H1 (cell line): Measurements from ENCODE around the gene PTPRT. TPM values are rescaled to one million over a fixed set of nuclear protein-coding genes. Genes with fewer than 3 reads are reported as not detected.

Experiments used
- CTCF ChIA-PET: fragments of 300-600 bp; sonication (Branson Sonifier 250); formaldehyde crosslinking; loops from one replicate; lab custom pipeline; 2021; ENCODE audit not compliant: partially characterized antibody; lab: Charles Lee
- POLR2A ChIA-PET: fragments of 300-600 bp; sonication (Branson Sonifier 250); formaldehyde crosslinking; loops from one replicate; lab custom pipeline; 2021; ENCODE audit warnings: inconsistent platforms; ENCODE audit not compliant: partially characterized antibody; lab: Charles Lee
- DNase-seq, 2 experiments: peaks; one replicate each; pipeline versions ENCODE4 v3.0.0 to v3.0.0-alpha.2; 2010 to 2022; ENCODE audit warnings: low spot score in 2 of 2, low read depth in 1 of 2, mixed read lengths in 1 of 2
- FAIRE-seq: peaks from 2 replicates; lab custom pipeline; 2011; peaks lifted over from hg19 to GRCh38; lab: Jason Lieb, UNC
- H2AFZ ChIP-seq: 2 replicates; pipeline ENCODE4 v1.8.1; 2012; ENCODE audit warnings: low read length, inconsistent platforms
- H2AK5ac ChIP-seq: 2 replicates; pipeline ENCODE4 v1.6.1; 2013; ENCODE audit warnings: low read depth, low read length
- H2BK120ac ChIP-seq: replicated peaks from 2 replicates; pipeline ENCODE3; 2013; ENCODE audit warnings: low read depth, low read length, inconsistent platforms
- H2BK12ac ChIP-seq: 2 replicates; pipeline ENCODE4 v1.6.1; 2013; ENCODE audit warnings: low read depth, low read length
- H2BK15ac ChIP-seq: 2 replicates; pipeline ENCODE4 v1.6.1; 2013; ENCODE audit warnings: low read length
- H2BK20ac ChIP-seq: 2 replicates; pipeline ENCODE4 v1.6.1; 2013; ENCODE audit warnings: low read length
- H2BK5ac ChIP-seq: 2 replicates; pipeline ENCODE4 v1.6.1; 2013; ENCODE audit warnings: low read depth, low read length
- H3K14ac ChIP-seq: 2 replicates; pipeline ENCODE4 v1.6.1; 2013; ENCODE audit warnings: inconsistent platforms; ENCODE audit not compliant: insufficient read length
- H3K18ac ChIP-seq: 2 replicates; pipeline ENCODE4 v1.6.1; 2013; ENCODE audit warnings: low read length; ENCODE audit errors: extremely low read depth
- H3K23ac ChIP-seq: 2 replicates; pipeline ENCODE4 v1.6.1; 2013; ENCODE audit warnings: inconsistent platforms; ENCODE audit not compliant: insufficient read length
- H3K23me2 ChIP-seq: 2 replicates; pipeline ENCODE4 v1.6.1; 2013; ENCODE audit warnings: low read depth, low read length
- H3K27ac ChIP-seq: 2 replicates; pipeline ENCODE4 v1.6.1; 2011; ENCODE audit warnings: low read depth, low read length, inconsistent platforms
- H3K27me3 ChIP-seq, 4 experiments: replicated peaks in 1 of 4; 1 replicate in 1 of 4; 2 replicates in 3 of 4; pipeline versions ENCODE4 v1.6.1 to v1.8.1; 2011 to 2013; ENCODE audit warnings: low read length in 3 of 4, mild to moderate bottlenecking in 3 of 4, inconsistent platforms in 2 of 4, mixed read lengths in 2 of 4, moderate library complexity in 1 of 4; ENCODE audit not compliant: control insufficient read depth in 3 of 4, insufficient read depth in 3 of 4; ENCODE audit errors: extremely low read depth in 1 of 4
- H3K36me3 ChIP-seq, 4 experiments: 2 replicates each; pipeline versions ENCODE4 v1.6.1 to v1.8.1; 2011 to 2013; ENCODE audit warnings: mild to moderate bottlenecking in 4 of 4, low read length in 3 of 4, moderate library complexity in 2 of 4, control low read depth in 1 of 4, inconsistent platforms in 1 of 4; ENCODE audit not compliant: insufficient read depth in 4 of 4, control insufficient read depth in 2 of 4
- H3K4ac ChIP-seq: replicated peaks from 2 replicates; pipeline ENCODE3; 2013; ENCODE audit warnings: low read length, low read depth, mixed read lengths, inconsistent platforms; ENCODE audit not compliant: insufficient read length
- H3K4me1 ChIP-seq, 4 experiments: replicated peaks in 1 of 4; 1 replicate in 1 of 4; 2 replicates in 3 of 4; pipeline versions ENCODE4 v1.6.1 to v1.8.1; 2011 to 2013; ENCODE audit warnings: low read length in 3 of 4, inconsistent platforms in 2 of 4, mixed read lengths in 1 of 4; ENCODE audit not compliant: insufficient read depth in 4 of 4, control insufficient read depth in 3 of 4
- H3K4me2 ChIP-seq, 2 experiments: 2 replicates each; pipeline versions ENCODE4 v1.6.1 to v1.8.1; 2011 to 2013; ENCODE audit warnings: low read depth in 2 of 2, low read length in 2 of 2, control low read depth in 1 of 2, inconsistent platforms in 1 of 2, mild to moderate bottlenecking in 1 of 2; ENCODE audit not compliant: insufficient read depth in 1 of 2
- H3K4me3 ChIP-seq, 4 experiments: fragments of 200-600, 300-600 bp in 1 of 4; sonication (generic), shearing (Covaris generic), sonication (Bioruptor Twin) in 1 of 4; 2 replicates each; pipeline versions ENCODE4 v1.5.1 to v1.8.1; 2011 to 2016; ENCODE audit warnings: low read length in 4 of 4, low read depth in 3 of 4, control low read depth in 2 of 4, inconsistent platforms in 2 of 4, mild to moderate bottlenecking in 2 of 4, mixed read lengths in 1 of 4, moderate library complexity in 1 of 4; ENCODE audit not compliant: insufficient read depth in 2 of 4; ENCODE audit errors: extremely low read depth in 1 of 4
- H3K56ac ChIP-seq: replicated peaks from 2 replicates; pipeline ENCODE3; 2013; ENCODE audit warnings: low read depth, mild to moderate bottlenecking, mixed read lengths, low read length, inconsistent platforms; ENCODE audit not compliant: insufficient read length
- H3K79me1 ChIP-seq: 2 replicates; pipeline ENCODE4 v1.6.1; 2013; ENCODE audit warnings: low read depth, low read length, control low read depth
- H3K79me2 ChIP-seq, 2 experiments: 2 replicates each; pipeline versions ENCODE4 v1.6.1 to v1.8.1; 2012 to 2013; ENCODE audit warnings: low read length in 2 of 2, mild to moderate bottlenecking in 2 of 2, inconsistent platforms in 1 of 2; ENCODE audit not compliant: insufficient read depth in 2 of 2, control insufficient read depth in 1 of 2
- H3K9ac ChIP-seq, 4 experiments: replicated peaks in 1 of 4; 1 replicate in 1 of 4; 2 replicates in 3 of 4; pipeline versions ENCODE4 v1.6.1 to v1.8.1; 2011 to 2013; ENCODE audit warnings: low read depth in 3 of 4, low read length in 3 of 4, control low read depth in 2 of 4, mild to moderate bottlenecking in 2 of 4, moderate library complexity in 2 of 4, inconsistent platforms in 1 of 4; ENCODE audit errors: extremely low read depth in 1 of 4
- H3K9me3 ChIP-seq, 2 experiments: 2 replicates each; pipeline versions ENCODE4 v1.6.1 to v1.8.1; 2012 to 2013; ENCODE audit warnings: mild to moderate bottlenecking in 2 of 2, moderate library complexity in 2 of 2, control low read depth in 1 of 2, inconsistent platforms in 1 of 2, low read depth in 1 of 2, low read length in 1 of 2, mixed read lengths in 1 of 2; ENCODE audit not compliant: insufficient read depth in 2 of 2
- H4K20me1 ChIP-seq, 2 experiments: replicated peaks in 1 of 2; 2 replicates each; pipeline versions ENCODE3 to v1.8.1; 2011 to 2013; ENCODE audit warnings: inconsistent platforms in 2 of 2, low read length in 2 of 2, mild to moderate bottlenecking in 1 of 2; ENCODE audit not compliant: insufficient read depth in 2 of 2, control insufficient read depth in 1 of 2
- H4K5ac ChIP-seq: 2 replicates; pipeline ENCODE4 v1.6.1; 2013; ENCODE audit warnings: low read length, low read depth, mixed read lengths, inconsistent platforms; ENCODE audit not compliant: insufficient read length
- H4K8ac ChIP-seq: 2 replicates; pipeline ENCODE4 v1.8.0; 2013; ENCODE audit warnings: mild to moderate bottlenecking, moderate library complexity, low read length, inconsistent platforms; ENCODE audit not compliant: insufficient read depth; ENCODE audit errors: extremely low read depth
- H4K91ac ChIP-seq: replicated peaks from 2 replicates; pipeline ENCODE3; 2013; ENCODE audit warnings: low read length, mixed read lengths, inconsistent platforms; ENCODE audit not compliant: insufficient read length
- KDM1A ChIP-seq: fragments of 200-600, 300-600 bp; sonication (generic); IDR thresholded peaks from 2 replicates; pipeline ENCODE4 v1.7.1; 2016; ENCODE audit warnings: mild to moderate bottlenecking, low read length, borderline replicate concordance
- WGBS, 2 experiments: shearing (Covaris generic) in 1 of 2; methylation state at CpG; one replicate each; pipeline versions ENCODE4 v1.1.6 to v1.1.7; 2013 to 2015; ENCODE audit warnings: low lambda C conversion rate in 2 of 2, mixed read lengths in 2 of 2, inconsistent platforms in 1 of 2, low coverage in 1 of 2, missing lambda C conversion rate in 1 of 2; ENCODE audit not compliant: insufficient replicate concordance in 2 of 2, insufficient coverage in 1 of 2, insufficient read length in 1 of 2; ENCODE audit errors: extremely low coverage in 1 of 2, missing lambda C conversion rate in 1 of 2; 5-methylcytosine and 5-hydroxymethylcytosine counted together
- polyA plus RNA-seq, 7 experiments: library from polyadenylated mRNA; depleted of rRNA in 3 of 7; stranded (reverse) in 5 of 7; unstranded in 2 of 7; fragments of >200 nt in 5 of 7; fragments of 200-250 nt in 2 of 7; gene quantifications; 1 replicate in 5 of 7; 2 replicates in 1 of 7; 4 replicates in 1 of 7; pipeline versions ENCODE4 v1.2.1 to v1.2.3, GENCODE V29; 2011 to 2013; ENCODE audit warnings: missing spikeins in 2 of 7, mixed read lengths in 2 of 7
- total RNA-seq: library from RNA; stranded (reverse); fragmentation: NEBNext Ultra II Directional; extraction: Animal tissue kit (Norgen Biotek cat#: 25700); gene quantifications from 2 replicates; pipeline ENCODE4 v1.2.1, GENCODE V29; 2021

The PTPRT gene
- total and polyA plus RNA-seq, 2 of the 8 experiments (the other 6 are each of a cell fraction or from before 2014, with no cell fraction given), result 0.33 to 1.8 TPM

DNA sequence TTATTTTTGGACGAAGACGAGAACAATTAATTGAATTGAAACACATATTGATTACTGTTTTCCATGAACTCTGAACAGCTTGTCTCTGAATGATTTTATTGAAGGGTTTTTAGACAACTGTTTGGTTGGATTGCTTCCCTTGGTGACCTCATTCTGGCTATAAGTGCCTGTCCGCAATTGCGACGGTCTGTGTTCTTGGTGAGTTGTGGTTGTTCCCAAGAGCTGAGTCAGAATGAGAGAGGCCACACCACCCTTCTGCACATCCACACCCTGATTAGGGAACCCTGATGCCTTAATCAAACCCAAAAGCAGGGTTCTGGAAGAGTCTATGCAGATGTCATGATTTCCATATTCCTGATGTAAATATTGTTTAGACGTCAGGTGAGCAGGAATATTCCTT lies 747.0 kb downstream of the PTPRT start:
- Histone ChIP-seq H2BK15ac (no peak overlapping the region), H3K9me3 (no peaks in the 10 kb centered on the region), H2BK5ac (no peak overlapping the region), H3K23me2 (no peaks in the 10 kb centered on the region), H3K4me2 (no peak overlapping the region), H3K4me1 (peaks cover 0 to 4% (median 3%) of the 10 kb centered on the region in 4 experiments; a peak in 4 of 7 replicates), H3K56ac (no peak overlapping the region), H3K18ac (no peak overlapping the region), H3K4me3 (no peak overlapping the region), H3K27me3 (no peaks in the 10 kb centered on the region), H3K79me2 (no peaks in the 10 kb centered on the region), H3K79me1 (no peaks in the 10 kb centered on the region), H3K14ac (no peak overlapping the region), H3K23ac (no peak overlapping the region), H3K9ac (no peak overlapping the region), H2AK5ac (no peak overlapping the region), H3K27ac (no peak overlapping the region), H4K8ac (no peak overlapping the region), H4K91ac (no peak overlapping the region), H2BK120ac (no peak overlapping the region), H2BK12ac (no peak overlapping the region), H3K4ac (no peak overlapping the region), H4K20me1 (no peaks in the 10 kb centered on the region), H3K36me3 (no peaks in the 10 kb centered on the region), H2BK20ac (no peak overlapping the region), H4K5ac (no peak overlapping the region), H2AFZ (no peak overlapping the region)
- POLR2A ChIA-PET, result no interaction called here
- FAIRE-seq (no peak), DNase-seq (no peak)
- CTCF ChIA-PET, result interaction anchor here (0.6 to 1.6 kb wide), 2 partner anchors 35 to 843 kb away, joined by 3 read pairs; no protein-coding TSS in a partner anchor
- 96% methylated on average over 6 of the region's 6 CpGs; no CpG with 5 or more reads in 1 of the 2 experiments for WGBS, 2 experiments
- no peak for TF ChIP-seq KDM1A
